GM18526 (cell line): ENCODE results near the gene SAMM50.

Experiments used
- POLR2A ChIP-seq: IDR thresholded peaks from 3 replicates; pipeline ENCODE4 v1.6.1; 2011; ENCODE audit not compliant: insufficient read length; ENCODE audit errors: extremely low read depth

SAMM50 gene

DNA sequence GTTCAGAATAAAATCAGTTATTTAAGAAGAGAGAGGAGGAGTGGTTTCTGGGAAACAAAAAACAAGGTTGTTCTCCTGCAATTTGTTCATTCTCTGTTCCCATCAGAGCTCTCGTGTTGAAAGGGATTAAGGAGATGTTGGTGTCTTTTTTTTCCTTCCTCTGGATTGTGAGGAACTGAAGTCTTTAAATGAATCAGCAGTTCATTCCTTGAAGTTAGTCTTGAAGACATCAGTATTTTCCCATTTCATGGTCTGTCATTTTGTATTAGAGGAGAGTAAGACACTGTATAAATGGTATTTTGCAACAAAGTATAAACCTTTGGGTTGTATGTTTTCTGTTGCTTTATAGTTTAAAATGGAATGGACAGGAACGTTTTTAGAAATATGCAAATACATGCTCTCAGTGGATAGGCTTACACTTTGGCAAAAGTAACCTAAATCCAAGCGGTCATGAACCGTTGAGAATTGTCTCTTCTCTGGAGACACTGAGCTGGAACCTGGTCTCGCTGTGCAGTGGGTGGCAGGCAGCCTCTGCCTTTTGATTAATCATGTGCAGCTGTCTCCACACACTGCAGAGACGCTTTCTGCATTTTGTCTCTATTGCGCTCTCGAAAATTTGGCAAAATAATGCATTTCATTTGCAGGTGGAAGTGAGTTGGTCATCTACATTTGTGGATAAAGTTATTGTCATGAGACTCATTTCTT is 33.0 kb downstream of the SAMM50 start:
- no peak for TF ChIP-seq POLR2A

DNA sequence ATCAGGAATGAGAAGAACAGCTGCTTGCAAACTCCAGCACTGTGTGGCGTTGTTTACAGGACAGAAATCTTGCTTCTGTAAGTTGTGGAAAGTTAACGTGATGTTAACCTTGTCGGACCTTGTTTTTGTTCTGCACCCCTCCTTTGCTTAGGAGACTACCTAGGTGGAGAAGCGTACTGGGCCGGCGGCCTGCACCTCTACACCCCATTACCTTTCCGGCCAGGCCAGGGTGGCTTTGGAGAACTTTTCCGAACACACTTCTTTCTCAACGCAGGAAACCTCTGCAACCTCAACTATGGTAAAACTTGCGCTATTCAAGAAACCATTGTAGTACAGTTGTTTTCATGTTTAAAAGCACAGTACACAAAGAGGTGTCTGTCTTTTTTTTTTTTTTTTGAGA is 33.7 kb downstream of the SAMM50 start:
- no peak for TF ChIP-seq POLR2A

DNA sequence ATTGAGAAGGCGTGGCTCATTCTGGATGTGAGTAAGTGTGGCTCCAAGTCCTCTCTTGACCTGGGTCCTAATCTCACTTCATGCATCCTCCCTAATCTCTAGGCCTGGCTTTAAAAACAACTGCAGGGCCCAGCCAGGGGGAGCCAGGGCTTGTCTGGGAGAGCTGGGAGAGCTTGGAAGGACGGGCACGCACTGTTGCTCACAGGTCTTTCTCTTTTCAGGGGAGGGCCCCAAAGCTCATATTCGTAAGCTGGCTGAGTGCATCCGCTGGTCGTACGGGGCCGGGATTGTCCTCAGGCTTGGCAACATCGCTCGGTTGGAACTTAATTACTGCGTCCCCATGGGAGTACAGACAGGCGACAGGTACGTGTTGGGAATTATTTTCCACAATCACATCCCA is 34.8 kb downstream of the SAMM50 start:
- no peak for TF ChIP-seq POLR2A

DNA sequence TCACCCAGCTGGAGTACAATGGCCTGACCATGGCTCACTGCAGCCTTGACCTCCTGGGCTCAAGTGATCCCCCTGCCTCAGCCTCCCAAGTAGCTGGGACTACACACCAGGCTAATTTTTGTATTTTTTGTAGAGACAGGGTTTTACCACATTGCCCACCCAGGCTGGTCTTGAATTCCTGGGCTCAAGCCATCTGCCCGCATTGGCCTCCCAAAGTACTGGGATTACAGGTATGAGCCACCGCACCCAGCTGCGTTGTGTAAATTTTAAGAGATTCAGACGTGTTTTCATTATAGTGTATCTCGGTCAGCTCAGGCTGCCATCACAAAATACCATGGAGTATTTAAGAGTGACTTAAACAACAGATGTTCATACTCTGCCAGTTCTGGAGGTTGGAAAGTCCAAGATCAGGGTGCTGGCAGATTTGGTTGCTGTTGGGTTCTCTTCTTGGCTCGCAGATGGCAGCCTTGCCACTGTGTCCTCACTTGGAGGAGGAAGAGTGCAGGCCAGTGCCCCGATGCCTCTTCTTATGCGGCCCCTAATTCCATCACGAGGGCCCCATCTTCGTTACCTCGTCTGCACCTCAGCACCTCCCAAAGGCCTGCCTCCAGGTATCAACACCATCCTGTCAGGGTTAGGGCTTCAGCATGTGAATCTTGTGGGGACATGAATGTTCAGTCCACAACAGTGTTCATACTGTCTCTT is 36.2 kb downstream of the SAMM50 start:
- TF ChIP-seq POLR2A: no peak

DNA sequence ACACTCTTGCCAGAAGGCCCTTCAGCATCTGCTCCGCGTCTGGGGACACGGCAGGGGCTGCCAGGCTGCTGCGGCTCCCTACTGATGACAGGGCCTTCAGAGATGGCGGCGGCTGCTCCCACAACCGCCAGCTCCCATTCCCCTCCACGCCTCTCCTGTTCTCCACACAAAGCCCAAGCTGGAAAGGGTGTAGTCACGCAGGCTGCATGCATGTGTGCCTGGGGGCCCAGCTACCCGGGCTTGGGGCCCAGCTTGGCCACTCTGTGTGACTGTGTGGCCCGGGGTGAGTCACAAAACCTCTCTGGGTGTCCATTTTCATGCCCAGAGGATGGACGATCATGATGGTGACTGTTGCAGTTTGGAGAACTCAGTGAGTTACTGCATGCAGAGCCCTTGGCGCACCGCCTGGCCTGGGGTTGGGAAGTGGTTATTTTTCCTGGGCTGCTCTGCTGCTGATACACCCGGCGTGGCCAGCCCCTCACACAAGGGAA is 37.1 kb downstream of the SAMM50 start:
- no peak for TF ChIP-seq POLR2A

DNA sequence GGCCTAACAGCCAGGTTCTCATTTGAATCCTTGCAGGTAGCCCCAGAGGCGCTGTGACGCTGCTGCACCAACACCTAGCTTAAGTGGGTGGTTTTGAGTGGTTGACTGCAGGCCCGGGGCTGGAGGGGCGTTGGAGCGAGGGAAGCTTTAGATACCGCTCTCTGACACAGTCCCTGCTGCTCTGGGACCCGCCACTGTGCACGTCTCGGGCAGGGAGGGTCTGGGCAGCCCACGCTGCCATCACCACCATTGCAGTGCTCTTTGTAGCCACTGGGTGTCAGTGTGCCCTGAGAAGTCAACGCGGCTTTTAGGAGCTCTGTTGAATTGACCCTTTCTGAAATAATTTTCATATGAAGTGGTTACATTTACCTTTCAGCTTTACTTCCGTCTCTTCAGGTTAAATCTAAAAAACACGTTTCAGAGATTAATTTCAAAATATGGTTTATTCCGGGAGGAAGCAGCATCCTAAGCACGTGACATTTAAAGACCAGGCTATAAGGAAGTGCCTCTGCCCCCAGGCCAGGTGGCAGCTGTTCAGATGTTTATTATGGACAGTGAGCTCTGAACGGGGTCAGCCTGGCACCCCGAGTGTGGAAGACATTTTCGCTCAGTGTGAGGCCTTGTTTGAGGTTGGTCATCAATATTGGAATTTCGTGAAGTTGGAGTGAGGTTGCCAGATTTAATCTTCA is 38.0 kb downstream of the SAMM50 start:
- no peak for TF ChIP-seq POLR2A

DNA sequence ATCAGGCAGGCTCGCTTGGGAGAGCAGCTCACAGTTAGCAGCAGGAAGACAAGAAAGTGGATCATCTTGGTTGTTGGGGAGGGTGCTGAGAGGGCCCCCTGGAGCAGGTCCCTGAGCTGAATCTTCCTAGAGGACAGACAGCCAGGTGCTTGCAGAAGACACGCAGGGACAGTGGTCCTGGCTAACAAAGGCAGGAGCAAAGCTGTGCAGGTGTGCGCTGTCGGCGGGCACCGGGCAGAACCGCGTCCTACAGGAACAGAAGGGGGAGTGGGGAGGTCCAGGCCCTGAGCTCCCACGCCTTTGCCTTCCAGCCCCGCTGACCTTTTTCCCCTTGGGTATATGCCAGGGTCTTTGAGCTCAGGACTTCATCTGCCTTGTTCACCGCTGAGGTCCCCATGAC is 38.8 kb downstream of the SAMM50 start:
- TF ChIP-seq POLR2A: no peak

DNA sequence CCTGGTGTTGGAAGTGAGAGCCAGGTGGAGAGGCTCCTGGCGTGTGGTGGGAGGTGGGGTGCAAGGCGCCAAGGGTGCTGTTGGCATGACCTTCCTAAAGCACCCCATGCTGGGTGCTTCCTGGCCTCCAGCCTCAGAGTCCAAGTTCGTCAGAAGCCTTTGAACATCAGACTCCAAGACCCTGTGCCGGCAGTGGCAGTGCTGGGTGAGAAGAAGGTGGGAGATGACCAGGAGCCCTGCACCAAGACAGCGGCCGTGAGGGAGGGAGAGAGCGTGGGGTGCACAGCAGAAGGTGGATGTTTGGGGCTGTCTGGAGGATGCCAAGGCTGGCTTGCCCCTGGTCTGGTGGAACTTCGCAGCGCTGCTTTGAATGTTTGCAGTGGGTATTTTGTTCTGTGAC is 39.2 kb downstream of the SAMM50 start:
- TF ChIP-seq POLR2A: no peak

DNA sequence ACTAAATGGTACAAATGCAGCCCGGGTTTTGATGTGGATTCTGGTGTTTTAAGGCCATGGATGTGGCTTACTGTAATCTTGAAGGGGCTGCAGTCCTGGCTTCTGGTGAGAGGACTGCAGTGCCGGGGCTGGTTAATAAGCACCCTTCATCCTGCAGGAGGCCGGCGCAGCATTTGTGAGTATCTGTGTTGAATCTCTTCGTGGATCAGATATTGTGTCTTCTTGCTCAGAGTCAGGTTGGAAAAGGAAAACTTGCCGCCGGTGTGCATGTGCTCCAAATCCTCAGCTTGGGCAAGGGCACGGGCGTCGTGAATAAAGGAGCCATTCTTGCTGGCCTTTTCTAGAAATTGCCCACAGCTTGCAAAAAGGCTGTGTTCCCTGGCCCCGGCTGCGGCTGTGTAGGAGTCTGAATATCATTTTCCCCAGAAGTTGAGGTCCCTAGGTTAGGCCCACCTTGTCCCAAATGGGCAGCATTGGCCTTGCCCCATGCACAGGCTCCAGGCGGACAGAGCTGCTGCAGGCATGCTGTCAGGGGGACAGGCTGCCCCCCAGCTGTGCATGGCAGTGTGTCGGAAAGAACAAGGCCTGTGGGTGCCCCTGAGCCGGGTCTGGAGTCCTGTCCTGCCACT is 39.9 kb downstream of the SAMM50 start:
- no peak for TF ChIP-seq POLR2A

DNA sequence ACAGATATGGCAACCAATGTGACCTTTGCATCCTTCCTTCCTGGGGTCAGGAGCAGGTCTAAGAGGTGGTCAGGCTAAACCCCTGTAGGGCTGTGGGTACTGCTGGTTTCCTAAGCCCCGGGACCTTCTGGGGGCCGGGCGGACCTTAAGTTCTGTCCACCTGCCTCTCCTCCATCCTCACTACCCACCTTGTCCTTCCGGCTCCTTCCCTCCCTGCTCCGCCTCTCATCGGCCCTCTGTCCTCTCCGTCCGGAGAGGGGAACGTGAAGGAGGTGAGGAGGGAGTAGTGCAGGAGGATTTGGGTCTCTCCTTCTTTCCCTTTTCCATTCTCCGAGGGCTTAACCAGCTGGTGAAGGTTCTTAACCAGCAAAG is 40.5 kb downstream of the SAMM50 start:
- no peak for TF ChIP-seq POLR2A

DNA sequence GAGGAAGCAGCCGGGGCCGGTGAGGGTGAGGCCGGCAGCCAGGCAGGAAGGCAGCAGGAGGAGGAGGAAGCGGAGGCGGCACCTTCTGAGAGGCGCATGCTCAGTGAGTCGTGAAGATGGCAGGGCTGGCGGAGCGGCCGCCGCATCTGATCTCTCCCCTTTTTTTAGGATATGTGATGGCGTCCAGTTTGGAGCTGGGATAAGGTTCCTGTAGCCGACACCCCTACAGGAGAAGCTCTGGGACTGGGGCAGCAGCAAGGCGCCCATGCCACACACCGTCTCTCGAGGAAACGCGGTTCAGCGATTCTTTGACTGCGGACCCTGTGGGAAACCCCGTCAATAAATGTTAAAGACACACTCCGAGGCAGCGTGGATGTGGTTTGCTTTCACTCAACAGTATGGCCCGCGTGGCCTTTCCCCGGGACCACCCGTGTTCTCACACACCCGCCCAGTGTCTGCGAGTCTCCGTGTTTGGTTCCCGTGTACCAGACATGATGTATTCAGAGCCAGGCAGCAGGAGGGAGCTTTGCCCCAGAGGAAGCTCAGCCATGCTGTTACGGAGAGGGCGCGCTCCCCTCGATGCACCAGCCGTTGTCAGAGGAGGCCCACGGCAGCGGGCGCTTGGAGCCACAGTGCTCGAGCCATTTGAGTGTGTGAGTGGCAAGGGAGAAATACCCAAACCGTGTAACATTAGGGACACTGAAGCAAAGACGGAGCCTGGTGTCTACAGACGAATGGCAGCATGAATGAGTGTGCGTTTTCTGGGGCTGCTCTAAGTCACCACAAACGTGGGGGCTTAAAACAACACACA is 41.1 kb downstream of the SAMM50 start:
- TF ChIP-seq POLR2A: peak; percentile 57

DNA sequence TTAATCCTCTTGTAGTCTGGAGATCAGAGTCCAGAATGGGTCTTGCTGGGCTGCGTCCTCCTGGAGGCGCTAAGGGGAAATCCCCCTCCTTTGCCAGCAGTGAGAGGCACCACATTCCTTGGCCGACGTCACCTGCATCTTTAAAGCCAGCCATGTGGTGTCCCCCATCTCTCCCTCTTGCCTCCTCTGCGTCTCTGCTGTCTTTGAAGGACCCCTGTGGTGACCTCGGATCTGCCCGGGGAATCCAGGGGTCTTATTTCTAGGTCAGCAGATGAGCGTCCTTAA is 41.7 kb downstream of the SAMM50 start:
- TF ChIP-seq POLR2A: no peak

DNA sequence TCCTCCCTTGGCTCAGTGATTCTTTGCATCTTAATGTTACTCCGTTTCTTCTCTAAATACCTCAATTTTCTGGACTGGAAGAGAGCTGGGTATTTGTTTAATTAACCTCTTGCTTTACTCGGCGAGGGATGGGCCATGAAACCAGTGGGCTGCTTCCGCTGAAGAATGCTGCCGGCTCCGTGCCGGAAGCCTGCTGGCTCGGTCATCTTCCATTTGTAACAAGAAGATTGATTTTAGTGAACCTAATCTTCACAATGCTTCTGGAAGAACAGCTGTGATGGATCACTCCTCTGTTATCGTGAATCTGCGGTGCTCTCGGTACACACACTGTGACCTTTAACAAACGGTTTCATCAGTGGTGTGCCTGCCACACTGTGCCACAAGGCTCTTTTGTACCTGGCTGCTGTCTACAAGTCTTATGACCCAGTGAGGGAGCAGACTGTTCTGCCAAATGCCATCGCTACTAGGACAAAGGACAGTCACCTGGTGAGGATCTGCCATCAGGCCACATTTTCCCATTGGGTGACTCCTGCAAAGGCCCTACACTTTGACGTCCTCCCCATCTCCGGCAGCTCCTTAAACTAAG is 43.5 kb downstream of the SAMM50 start:
- no peak for TF ChIP-seq POLR2A

DNA sequence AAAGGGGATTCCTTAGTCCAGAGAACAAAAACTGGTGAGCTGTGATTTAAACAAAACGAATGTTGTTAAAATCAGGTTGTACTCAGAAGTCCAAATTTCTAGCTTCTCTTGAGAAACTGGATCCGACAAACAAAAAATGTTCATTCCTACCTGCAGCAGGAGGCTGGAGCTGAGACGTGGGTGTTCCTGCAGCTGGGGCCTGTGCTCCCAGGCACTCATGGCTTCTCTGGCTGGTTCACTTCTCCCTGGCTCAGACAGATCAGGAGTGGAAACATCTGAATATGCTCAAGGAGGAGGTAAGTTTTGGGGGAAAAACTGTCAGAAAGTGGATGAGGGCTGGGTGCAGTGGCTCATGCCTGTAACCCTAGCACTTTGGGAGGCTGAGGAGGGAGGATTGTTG is 44.1 kb downstream of the SAMM50 start:
- TF ChIP-seq POLR2A: no peak

DNA sequence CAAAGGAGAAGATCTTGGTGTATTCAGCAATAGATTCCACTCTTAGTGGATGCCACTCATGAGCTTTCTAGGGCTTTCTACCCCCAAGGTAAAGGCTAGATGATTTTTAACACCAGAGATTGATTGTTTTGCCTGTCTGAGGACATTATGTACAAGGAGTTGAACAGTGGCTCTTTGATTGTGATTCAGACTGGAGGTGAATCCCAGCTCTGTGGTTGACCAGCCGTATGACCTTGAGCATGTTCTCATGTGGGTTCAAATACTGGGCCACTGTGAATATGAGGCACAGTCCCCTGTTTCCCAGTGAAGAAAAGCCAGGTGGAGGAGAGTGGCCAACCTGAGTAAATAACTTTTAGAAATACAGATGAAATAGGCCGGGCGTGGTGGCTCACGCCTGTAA is 44.9 kb downstream of the SAMM50 start:
- TF ChIP-seq POLR2A: no peak
